Nephron progenitor cell (in vitro differentiated cells): ENCODE results near the gene NR5A1.

Experiments
- DNase-seq: peaks from one replicate; pipeline ENCODE4 v3.0.0; 2021
- H3K27ac Mint-ChIP-seq: 2 replicates; pipeline ENCODE4 v1.8.0; 2021; ENCODE audit warnings: mild to moderate bottlenecking, moderate library complexity, mixed read lengths
- H3K27me3 Mint-ChIP-seq: 2 replicates; pipeline ENCODE4 v1.8.0; 2021; ENCODE audit warnings: mild to moderate bottlenecking, low read depth, mixed read lengths; ENCODE audit not compliant: poor library complexity
- H3K36me3 Mint-ChIP-seq: 2 replicates; pipeline ENCODE4 v1.8.0; 2021; ENCODE audit warnings: low read depth, mixed read lengths
- H3K4me1 Mint-ChIP-seq: 2 replicates; pipeline ENCODE4 v1.8.0; 2021; ENCODE audit warnings: mixed read lengths
- H3K4me3 Mint-ChIP-seq: 2 replicates; pipeline ENCODE4 v1.8.0; 2021; ENCODE audit warnings: mild to moderate bottlenecking, moderate library complexity, mixed read lengths
- H3K9me3 Mint-ChIP-seq: 2 replicates; pipeline ENCODE4 v1.8.0; 2021; ENCODE audit warnings: mild to moderate bottlenecking, moderate library complexity, mixed read lengths
- TF ChIP-seq, protein P1 (sequence below): fragments of 200-600 bp; sonication (generic); IDR thresholded peaks from 2 replicates; pipeline ENCODE4 v1.5.0; 2021; ENCODE audit warnings: antibody characterized with exemption

Gene NR5A1

GRCh38 chr9:124457079-124457886 is 49.9 kb downstream of the NR5A1 start:
- no peaks in the 10 kb centered on the region for H3K4me1 Mint-ChIP-seq

GRCh38 chr9:124456341-124457078 is 50.7 kb downstream of the NR5A1 start:
- Mint-ChIP-seq H3K9me3 (peaks cover 7% of the 10 kb centered on the region), H3K36me3 (no peaks in the 10 kb centered on the region), H3K27ac (no peak overlapping the region), H3K4me1 (peaks cover 1% of the 10 kb centered on the region), H3K27me3 (peaks cover 58% of the 10 kb centered on the region), H3K4me3 (no peak overlapping the region)
- DNase-seq: no peak
- TF ChIP-seq, protein P1, sequence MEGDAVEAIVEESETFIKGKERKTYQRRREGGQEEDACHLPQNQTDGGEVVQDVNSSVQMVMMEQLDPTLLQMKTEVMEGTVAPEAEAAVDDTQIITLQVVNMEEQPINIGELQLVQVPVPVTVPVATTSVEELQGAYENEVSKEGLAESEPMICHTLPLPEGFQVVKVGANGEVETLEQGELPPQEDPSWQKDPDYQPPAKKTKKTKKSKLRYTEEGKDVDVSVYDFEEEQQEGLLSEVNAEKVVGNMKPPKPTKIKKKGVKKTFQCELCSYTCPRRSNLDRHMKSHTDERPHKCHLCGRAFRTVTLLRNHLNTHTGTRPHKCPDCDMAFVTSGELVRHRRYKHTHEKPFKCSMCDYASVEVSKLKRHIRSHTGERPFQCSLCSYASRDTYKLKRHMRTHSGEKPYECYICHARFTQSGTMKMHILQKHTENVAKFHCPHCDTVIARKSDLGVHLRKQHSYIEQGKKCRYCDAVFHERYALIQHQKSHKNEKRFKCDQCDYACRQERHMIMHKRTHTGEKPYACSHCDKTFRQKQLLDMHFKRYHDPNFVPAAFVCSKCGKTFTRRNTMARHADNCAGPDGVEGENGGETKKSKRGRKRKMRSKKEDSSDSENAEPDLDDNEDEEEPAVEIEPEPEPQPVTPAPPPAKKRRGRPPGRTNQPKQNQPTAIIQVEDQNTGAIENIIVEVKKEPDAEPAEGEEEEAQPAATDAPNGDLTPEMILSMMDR: no peak

More at GRCh38 chr9:124457079-124457886, 49.9 kb downstream of the NR5A1 start:
- TF ChIP-seq, protein P1: no peak
- H3K36me3 Mint-ChIP-seq: no peaks in the 10 kb centered on the region
- peaks cover 58% of the 10 kb centered on the region for H3K27me3 Mint-ChIP-seq
- peaks cover 7% of the 10 kb centered on the region for H3K9me3 Mint-ChIP-seq
- H3K4me3 Mint-ChIP-seq: no peak overlapping the region
- no peak for DNase-seq
- H3K27ac Mint-ChIP-seq: no peak overlapping the region

GRCh38 chr9:124455820-124456219 is 51.4 kb downstream of the NR5A1 start:
- H3K4me1 Mint-ChIP-seq: peaks cover 8% of the 10 kb centered on the region
- H3K4me3 Mint-ChIP-seq: no peak overlapping the region
- TF ChIP-seq, protein P1: no peak
- no peak overlapping the region for H3K27ac Mint-ChIP-seq
- H3K36me3 Mint-ChIP-seq: no peaks in the 10 kb centered on the region
- H3K9me3 Mint-ChIP-seq: peaks cover 6% of the 10 kb centered on the region
- DNase-seq: no peak
- H3K27me3 Mint-ChIP-seq: peaks cover 58% of the 10 kb centered on the region

DNA sequence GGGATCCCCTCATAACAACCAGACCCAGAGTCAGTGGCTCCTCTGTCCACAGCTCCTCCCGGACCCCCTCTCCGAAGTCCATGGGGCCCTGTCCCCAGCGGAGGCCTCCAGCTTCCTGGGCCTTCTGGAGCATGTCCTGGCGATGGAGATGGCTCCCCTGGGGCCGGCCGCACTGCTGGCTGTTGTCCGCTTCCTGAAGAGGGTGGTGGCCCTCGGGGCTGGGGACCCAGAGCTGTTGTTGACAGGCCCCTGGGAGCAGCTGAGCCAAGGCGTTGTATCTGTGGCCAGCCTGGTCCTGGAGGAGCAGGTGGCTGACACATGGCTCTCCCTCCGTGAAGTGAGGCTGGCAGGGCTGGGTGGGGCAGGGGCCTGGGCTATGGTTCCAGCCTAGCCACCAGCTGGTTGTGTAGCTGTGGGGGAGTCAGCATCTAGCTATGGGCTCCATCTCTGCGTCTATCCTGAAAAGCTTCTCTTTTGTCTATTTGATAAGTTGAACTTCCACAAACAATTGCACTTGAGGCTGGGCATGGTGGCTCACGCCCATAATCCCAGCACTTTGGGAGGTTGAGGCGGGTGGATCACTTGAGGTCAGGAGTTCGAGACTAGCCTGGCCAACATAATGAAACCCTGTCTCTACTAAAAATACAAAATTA is 52.3 kb downstream of the NR5A1 start:
- Mint-ChIP-seq H3K4me1 (peaks cover 14% of the 10 kb centered on the region), H3K9me3 (no peaks in the 10 kb centered on the region), H3K27me3 (peaks cover 62% of the 10 kb centered on the region), H3K36me3 (no peaks in the 10 kb centered on the region), H3K4me3 (no peak overlapping the region), H3K27ac (no peak overlapping the region)
- TF ChIP-seq, protein P1: no peak
- DNase-seq: no peak

DNA sequence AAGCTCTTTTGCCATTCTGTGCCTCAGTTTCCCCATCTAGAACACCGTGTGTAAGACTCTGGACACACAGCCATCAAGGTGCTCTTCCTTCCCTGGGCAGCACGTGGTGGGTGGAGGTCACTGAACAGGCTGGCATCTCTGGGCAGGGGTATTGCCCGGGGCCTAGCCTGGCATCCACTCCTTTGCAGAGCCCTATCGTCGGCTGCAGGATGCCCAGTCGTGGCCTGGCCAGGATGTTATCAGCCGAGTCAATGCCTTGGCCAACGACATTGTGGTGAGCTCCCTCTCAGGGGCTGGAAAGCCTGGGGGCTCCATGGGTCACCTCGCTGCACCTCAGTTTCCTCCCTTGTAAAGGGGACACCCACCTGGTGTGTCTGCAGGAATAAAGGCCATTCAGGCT is 52.9 kb downstream of the NR5A1 start:
- H3K4me1 Mint-ChIP-seq: peaks cover 14% of the 10 kb centered on the region
- no peaks in the 10 kb centered on the region for H3K9me3 Mint-ChIP-seq
- no peak overlapping the region for H3K27ac Mint-ChIP-seq
- TF ChIP-seq, protein P1: no peak
- H3K27me3 Mint-ChIP-seq: peaks cover 65% of the 10 kb centered on the region
- no peak for DNase-seq
- H3K4me3 Mint-ChIP-seq: no peak overlapping the region
- H3K36me3 Mint-ChIP-seq: no peaks in the 10 kb centered on the region
